GM12801 (cell line): ENCODE data around the gene TINAGL1.

ENCODE experiments used
- CTCF ChIP-seq: IDR thresholded peaks from one replicate; pipeline ENCODE4 v1.5.1; 2011; ENCODE audit warnings: control low read depth; ENCODE audit not compliant: insufficient read length; ENCODE audit errors: extremely low read depth

The TINAGL1 gene

GRCh38 chr1:31620631-31621497 is 44.5 kb downstream of the TINAGL1 start:
- no peak for TF ChIP-seq CTCF

- no peak for TF ChIP-seq CTCF
These were observed 45.1 kb downstream of the TINAGL1 start for GRCh38 chr1:31621498-31621820.

- no peak for TF ChIP-seq CTCF
These were observed 45.8 kb downstream of the TINAGL1 start for GRCh38 chr1:31621847-31622730.

GRCh38 chr1:31623365-31623764 is 47.0 kb downstream of the TINAGL1 start:
- no peak for TF ChIP-seq CTCF

- TF ChIP-seq CTCF, result no peak
These were observed 48.0 kb downstream of the TINAGL1 start for GRCh38 chr1:31624309-31624708.

- no peak for TF ChIP-seq CTCF
These were observed 48.6 kb downstream of the TINAGL1 start for GRCh38 chr1:31624731-31625514.
